ENCODE measurements around the gene OR5B21.

DNA sequence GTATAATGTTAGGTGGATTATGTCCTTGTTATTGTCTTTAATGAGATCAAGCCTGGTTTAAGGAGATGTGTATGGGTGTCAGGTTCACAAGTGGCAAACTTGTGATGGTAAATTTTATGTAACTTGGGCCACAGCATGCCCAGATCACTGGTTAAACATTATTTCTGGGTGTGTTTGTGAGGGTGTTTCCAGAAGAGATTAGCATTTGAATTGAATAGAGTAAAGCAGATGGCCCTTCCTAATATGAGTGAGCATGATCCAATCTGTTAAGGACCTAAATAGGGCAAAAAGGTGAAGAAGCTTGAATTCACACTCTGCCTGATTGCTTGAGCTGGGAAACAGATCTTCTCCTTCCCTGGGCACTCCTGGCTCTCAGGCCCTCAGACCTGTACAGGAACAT lies 20.7 kb downstream of the OR5B21 start:
- TF ChIP-seq, protein P1, sequence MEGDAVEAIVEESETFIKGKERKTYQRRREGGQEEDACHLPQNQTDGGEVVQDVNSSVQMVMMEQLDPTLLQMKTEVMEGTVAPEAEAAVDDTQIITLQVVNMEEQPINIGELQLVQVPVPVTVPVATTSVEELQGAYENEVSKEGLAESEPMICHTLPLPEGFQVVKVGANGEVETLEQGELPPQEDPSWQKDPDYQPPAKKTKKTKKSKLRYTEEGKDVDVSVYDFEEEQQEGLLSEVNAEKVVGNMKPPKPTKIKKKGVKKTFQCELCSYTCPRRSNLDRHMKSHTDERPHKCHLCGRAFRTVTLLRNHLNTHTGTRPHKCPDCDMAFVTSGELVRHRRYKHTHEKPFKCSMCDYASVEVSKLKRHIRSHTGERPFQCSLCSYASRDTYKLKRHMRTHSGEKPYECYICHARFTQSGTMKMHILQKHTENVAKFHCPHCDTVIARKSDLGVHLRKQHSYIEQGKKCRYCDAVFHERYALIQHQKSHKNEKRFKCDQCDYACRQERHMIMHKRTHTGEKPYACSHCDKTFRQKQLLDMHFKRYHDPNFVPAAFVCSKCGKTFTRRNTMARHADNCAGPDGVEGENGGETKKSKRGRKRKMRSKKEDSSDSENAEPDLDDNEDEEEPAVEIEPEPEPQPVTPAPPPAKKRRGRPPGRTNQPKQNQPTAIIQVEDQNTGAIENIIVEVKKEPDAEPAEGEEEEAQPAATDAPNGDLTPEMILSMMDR (IDR thresholded peaks at IDR 0.05): no peak
- no peak for TF ChIP-seq ZFX (IDR thresholded peaks at IDR 0.05; ENCODE audit: borderline replicate concordance)

Measured in 22Rv1 (cell line).